ENCODE measurements around the gene STAT3. TPM values are rescaled to one million over a fixed set of nuclear protein-coding genes. Genes with fewer than 3 reads are reported as not detected.

STAT3 gene
- total RNA-seq, 1 donor from 2014 or later: 281 TPM

DNA sequence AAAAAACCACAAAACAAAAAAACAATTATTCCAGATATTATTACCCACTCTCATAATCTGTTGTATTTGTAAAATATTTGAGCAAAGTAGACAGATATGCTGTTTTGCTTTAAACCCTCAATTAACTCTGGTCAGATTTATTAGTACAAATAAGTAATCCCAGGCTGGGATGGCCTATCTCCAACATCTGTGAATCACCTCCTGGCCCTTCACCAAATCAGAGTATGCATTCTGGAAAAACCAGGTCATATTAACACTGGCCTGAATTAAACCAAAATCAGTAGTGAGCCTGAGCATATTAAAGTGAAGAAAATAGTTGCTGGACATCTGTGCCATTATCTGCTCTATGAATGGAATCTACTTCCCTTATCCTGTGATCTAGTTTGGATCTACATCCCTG is 41.0 kb downstream of the STAT3 start:
- H3K9me3 Mint-ChIP-seq (ENCODE audit: unreplicated experiment): no peaks in the 10 kb centered on the region
- peak overlapping the region; percentile 65 for H3K27ac Mint-ChIP-seq (ENCODE audit: unreplicated experiment)
- peaks cover 32% of the 10 kb centered on the region for H3K4me1 Mint-ChIP-seq (ENCODE audit: unreplicated experiment)
- no peak for TF ChIP-seq CTCF (IDR thresholded peaks at IDR 0.05)
- peaks cover 40% of the 10 kb centered on the region for H3K36me3 Mint-ChIP-seq (ENCODE audit: unreplicated experiment)
- no peak for DNase-seq (ENCODE audit: extremely low spot score, unreplicated experiment)
- H3K4me3 Mint-ChIP-seq (ENCODE audit: unreplicated experiment): no peak overlapping the region
- H3K27me3 Mint-ChIP-seq (ENCODE audit: unreplicated experiment): no peaks in the 10 kb centered on the region

DNA sequence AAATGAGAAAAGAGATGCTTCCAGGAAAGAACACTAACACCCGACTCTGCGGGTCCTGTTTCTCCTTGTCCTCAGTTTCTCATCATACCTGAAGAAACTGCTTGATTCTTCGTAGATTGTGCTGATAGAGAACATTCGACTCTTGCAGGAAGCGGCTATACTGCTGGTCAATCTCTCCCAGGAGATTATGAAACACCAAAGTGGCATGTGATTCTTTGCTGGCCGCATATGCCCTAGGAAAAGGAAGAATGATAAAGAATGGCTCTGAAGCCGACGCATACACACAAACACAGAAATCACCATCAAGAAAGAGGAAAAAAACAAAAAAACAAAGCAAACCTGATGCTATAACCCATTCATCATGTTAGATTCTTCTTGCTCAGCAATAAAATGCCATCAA is 41.8 kb downstream of the STAT3 start:
- H3K27me3 Mint-ChIP-seq (ENCODE audit: unreplicated experiment): no peaks in the 10 kb centered on the region
- no peaks in the 10 kb centered on the region for H3K9me3 Mint-ChIP-seq (ENCODE audit: unreplicated experiment)
- no peak for TF ChIP-seq CTCF (IDR thresholded peaks at IDR 0.05)
- peaks cover 32% of the 10 kb centered on the region for H3K4me1 Mint-ChIP-seq (ENCODE audit: unreplicated experiment)
- H3K4me3 Mint-ChIP-seq (ENCODE audit: unreplicated experiment): no peak overlapping the region
- H3K36me3 Mint-ChIP-seq (ENCODE audit: unreplicated experiment): peaks cover 44% of the 10 kb centered on the region
- DNase-seq (ENCODE audit: extremely low spot score, unreplicated experiment): no peak
- no peak overlapping the region for H3K27ac Mint-ChIP-seq (ENCODE audit: unreplicated experiment)

- Mint-ChIP-seq H3K27me3 (ENCODE audit: unreplicated experiment) (no peaks in the 10 kb centered on the region), H3K27ac (ENCODE audit: unreplicated experiment) (no peak overlapping the region), H3K4me1 (ENCODE audit: unreplicated experiment) (peaks cover 35% of the 10 kb centered on the region), H3K9me3 (ENCODE audit: unreplicated experiment) (no peaks in the 10 kb centered on the region), H3K4me3 (ENCODE audit: unreplicated experiment) (no peak overlapping the region), H3K36me3 (ENCODE audit: unreplicated experiment) (peaks cover 54% of the 10 kb centered on the region)
- no peak for DNase-seq (ENCODE audit: extremely low spot score, unreplicated experiment)
- TF ChIP-seq CTCF (IDR thresholded peaks at IDR 0.05): no peak
Observed at GRCh38 chr17:42345396-42346073, 42.7 kb downstream of the STAT3 start.

DNA sequence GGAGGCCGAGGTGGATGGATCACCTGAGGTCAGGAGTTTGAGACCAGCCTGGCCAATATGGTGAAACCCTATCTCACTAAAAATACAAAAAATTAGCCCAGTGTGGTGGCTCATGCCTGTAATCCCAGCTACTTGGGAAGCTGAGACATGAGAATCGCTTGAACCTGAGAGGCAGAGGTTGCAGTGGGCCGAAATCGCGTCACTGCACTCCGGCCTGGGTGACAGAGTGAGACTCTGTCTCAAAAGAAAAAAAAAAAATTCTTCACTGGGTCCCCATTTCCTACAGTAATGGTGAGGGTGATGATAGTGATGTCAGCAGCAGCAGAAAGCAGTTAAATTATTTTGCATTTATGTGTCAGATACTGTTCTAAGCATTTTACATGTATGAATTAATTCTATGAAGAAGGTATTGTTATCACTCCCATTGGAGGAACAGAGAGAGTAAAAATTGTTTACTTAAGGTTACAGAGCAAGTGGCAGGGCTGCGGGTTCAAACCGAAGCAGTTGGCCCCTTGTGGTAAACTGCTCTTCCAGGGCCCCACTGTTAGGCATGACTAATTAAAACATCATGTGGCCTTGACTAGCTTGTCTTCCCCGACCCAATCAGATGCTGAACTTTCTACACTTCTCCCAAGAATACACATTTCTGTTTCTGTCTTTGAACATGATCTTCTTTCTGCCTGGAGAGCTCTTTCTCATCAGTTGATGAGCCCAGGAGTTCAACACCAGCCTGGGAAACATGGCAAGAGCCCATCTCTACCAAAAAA is 45.8 kb downstream of the STAT3 start:
- H3K27ac Mint-ChIP-seq (ENCODE audit: unreplicated experiment): peak overlapping the region; percentile 16
- no peaks in the 10 kb centered on the region for H3K27me3 Mint-ChIP-seq (ENCODE audit: unreplicated experiment)
- no peak for TF ChIP-seq CTCF (IDR thresholded peaks at IDR 0.05)
- H3K9me3 Mint-ChIP-seq (ENCODE audit: unreplicated experiment): no peaks in the 10 kb centered on the region
- no peak for DNase-seq (ENCODE audit: extremely low spot score, unreplicated experiment)
- H3K36me3 Mint-ChIP-seq (ENCODE audit: unreplicated experiment): peaks cover 57% of the 10 kb centered on the region
- H3K4me3 Mint-ChIP-seq (ENCODE audit: unreplicated experiment): no peak overlapping the region
- peaks cover 30% of the 10 kb centered on the region for H3K4me1 Mint-ChIP-seq (ENCODE audit: unreplicated experiment)

DNA sequence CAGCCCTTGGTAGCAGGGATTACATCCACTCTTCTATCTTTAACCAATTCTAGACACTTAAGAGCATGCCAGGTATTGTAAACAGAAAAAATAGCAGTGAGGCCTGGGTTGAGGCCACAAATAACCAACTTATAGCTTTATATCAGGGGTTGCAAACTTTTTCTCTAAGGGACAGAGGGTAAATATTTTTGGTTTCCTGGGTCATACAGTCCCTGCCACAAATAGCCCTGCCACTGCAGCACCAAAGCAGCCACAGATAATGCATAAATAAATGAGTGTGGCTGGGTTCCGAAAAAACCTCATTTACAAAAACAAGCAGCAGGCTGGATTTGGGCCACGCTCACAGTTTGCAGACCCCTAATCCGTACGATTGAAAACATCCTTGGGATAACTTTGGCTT is 46.7 kb downstream of the STAT3 start:
- H3K27me3 Mint-ChIP-seq (ENCODE audit: unreplicated experiment): no peaks in the 10 kb centered on the region
- TF ChIP-seq CTCF (IDR thresholded peaks at IDR 0.05): no peak
- DNase-seq (ENCODE audit: extremely low spot score, unreplicated experiment): no peak
- H3K27ac Mint-ChIP-seq (ENCODE audit: unreplicated experiment): no peak overlapping the region
- H3K4me3 Mint-ChIP-seq (ENCODE audit: unreplicated experiment): no peak overlapping the region
- H3K4me1 Mint-ChIP-seq (ENCODE audit: unreplicated experiment): peaks cover 26% of the 10 kb centered on the region
- peaks cover 59% of the 10 kb centered on the region for H3K36me3 Mint-ChIP-seq (ENCODE audit: unreplicated experiment)
- no peaks in the 10 kb centered on the region for H3K9me3 Mint-ChIP-seq (ENCODE audit: unreplicated experiment)
